ENCODE measurements around the gene CHMP3.

The CHMP3 gene

GRCh38 chr2:86470890-86471289 lies 92.4 kb downstream of the CHMP3 start:
- DNase-seq (ENCODE audit: low read depth, low spot score), result no peak

GRCh38 chr2:86468162-86469033 lies 94.8 kb downstream of the CHMP3 start:
- DNase-seq (ENCODE audit: low read depth, low spot score), result no peak

GRCh38 chr2:86466306-86466705 lies 96.9 kb downstream of the CHMP3 start:
- no peak for DNase-seq (ENCODE audit: low read depth, low spot score)

- no peak for DNase-seq (ENCODE audit: low read depth, low spot score)
These were observed 98.6 kb downstream of the CHMP3 start for GRCh38 chr2:86464652-86465051.

- no peak for DNase-seq (ENCODE audit: low read depth, low spot score)
These were observed 102.0 kb downstream of the CHMP3 start for GRCh38 chr2:86461042-86461743.

- DNase-seq (ENCODE audit: low read depth, low spot score), result no peak
These were observed 108.1 kb downstream of the CHMP3 start for GRCh38 chr2:86455181-86455580.

GRCh38 chr2:86454238-86454637 lies 109.0 kb downstream of the CHMP3 start:
- no peak for DNase-seq (ENCODE audit: low read depth, low spot score)

- no peak for DNase-seq (ENCODE audit: low read depth, low spot score)
These were observed 109.4 kb downstream of the CHMP3 start for GRCh38 chr2:86453836-86454235.
